Vagina (tissue), 2 donors: ENCODE data around the gene MBD6. TPM values are rescaled to one million over a fixed set of nuclear protein-coding genes. Genes with fewer than 3 reads are reported as not detected.

Source experiments
- DNase-seq, 2 donors: peaks; one replicate each; pipeline ENCODE4 v3.0.0-alpha.2; 2017; ENCODE audit errors: extremely low spot score in 2 of 2
- H3K27ac ChIP-seq: fragments of 200-600 bp; sonication (generic); one replicate; pipeline ENCODE4 v1.5.1; 2019
- H3K27me3 ChIP-seq: fragments of 200-600 bp; sonication (generic); one replicate; pipeline ENCODE4 v1.5.1; 2019
- H3K36me3 ChIP-seq, 2 donors: fragments of 200-600 bp; sonication (generic); one replicate each; pipeline ENCODE4 v1.5.1; 2017 to 2019
- H3K4me1 ChIP-seq: fragments of 200-600 bp; sonication (generic); one replicate; pipeline ENCODE4 v1.5.1; 2019
- H3K4me3 ChIP-seq, 2 donors: fragments of 200-600 bp; sonication (generic); 1 replicate in 1 of 2; 2 replicates in 1 of 2; pipeline ENCODE4 v1.5.1; 2016 to 2019
- H3K9me3 ChIP-seq: fragments of 200-600 bp; sonication (generic); one replicate; pipeline ENCODE4 v1.5.1; 2019
- CTCF ChIP-seq, 3 experiments: fragments of 450-650 bp in 2 of 3; fragments of 200-600 bp in 1 of 3; sonication (generic) in 1 of 3; IDR thresholded peaks; one replicate each; pipeline ENCODE4 v1.5.1; 2017 to 2019; ENCODE audit warnings: antibody characterized with exemption in 3 of 3, mild to moderate bottlenecking in 2 of 3, moderate library complexity in 2 of 3
- POLR2A ChIP-seq, 2 donors: fragments of 450-650 bp; IDR thresholded peaks; one replicate each; pipeline ENCODE4 v1.6.1; 2017; ENCODE audit warnings: antibody characterized with exemption in 2 of 2, mild to moderate bottlenecking in 2 of 2, moderate library complexity in 2 of 2
- POLR2AphosphoS5 ChIP-seq, 2 donors: sonication (generic); formaldehyde crosslinking; IDR thresholded peaks; one replicate each; pipeline ENCODE4 v1.9.0; 2017; ENCODE audit warnings: antibody characterized with exemption in 2 of 2, mild to moderate bottlenecking in 2 of 2, low read depth in 1 of 2; ENCODE audit not compliant: insufficient read depth in 1 of 2
- intact Hi-C: fragments of 100-400 bp; cut with DNase I; formaldehyde crosslinking; loops from one replicate; pipeline ENCODE4 v1.15.1; 2023
- total RNA-seq: library from RNA; depleted of rRNA; stranded (reverse); fragments of >200 nt; gene quantifications from one replicate; pipeline ENCODE4 v1.2.3, GENCODE V29; 2016

The MBD6 gene
- total RNA-seq, 1 donor from 2014 or later = 26.8 TPM

GRCh38 chr12:57479043-57479375 lies 43.6 kb upstream of the MBD6 start:
- no peak for DNase-seq
- Histone ChIP-seq H3K36me3 (no peaks in the 10 kb centered on the region), H3K9me3 (no peaks in the 10 kb centered on the region), H3K27ac (peak overlapping the region; percentile 33), H3K4me3 (no peak overlapping the region), H3K4me1 (peaks cover 18% of the 10 kb centered on the region), H3K27me3 (peaks cover 12% of the 10 kb centered on the region)
- intact Hi-C loops = no loop called here
- TF ChIP-seq POLR2A (IDR thresholded peaks at IDR 0.05) = no peak
- TF ChIP-seq POLR2AphosphoS5 (IDR thresholded peaks at IDR 0.05; ENCODE audit: insufficient read depth in 1 of 2, low read depth in 1 of 2) = no peak
- no peak for TF ChIP-seq CTCF (IDR thresholded peaks at IDR 0.05)

- Histone ChIP-seq H3K36me3 (no peaks in the 10 kb centered on the region), H3K4me1 (peaks cover 18% of the 10 kb centered on the region), H3K4me3 (no peak within 1 kb of the TSS), H3K27me3 (peaks cover 11% of the 10 kb centered on the region), H3K9me3 (no peaks in the 10 kb centered on the region), H3K27ac (peak within 1 kb of the TSS; percentile 33)
- no peak for DNase-seq
- intact Hi-C loops = no loop called here
- TF ChIP-seq POLR2A (IDR thresholded peaks at IDR 0.05) (no peak), CTCF (IDR thresholded peaks at IDR 0.05) (no peak)
Measured at GRCh38 chr12:57479376-57480115, 43.1 kb upstream of the MBD6 start, which contains the start of gene ARHGAP9. Gene ARHGAP9 (minus strand): TSS chr12:57479866. CDS start chr12:57479406, 460 bp downstream.

- Histone ChIP-seq H3K36me3 (no peaks in the 10 kb centered on the region), H3K27me3 (no peaks in the 10 kb centered on the region), H3K4me1 (no peaks in the 10 kb centered on the region), H3K4me3 (no peak overlapping the region), H3K9me3 (no peaks in the 10 kb centered on the region), H3K27ac (no peak overlapping the region)
- TF ChIP-seq POLR2AphosphoS5 (IDR thresholded peaks at IDR 0.05; ENCODE audit: insufficient read depth in 1 of 2, low read depth in 1 of 2) (no peak), POLR2A (IDR thresholded peaks at IDR 0.05) (no peak), CTCF (IDR thresholded peaks at IDR 0.05) (no peak)
- intact Hi-C loops = no loop called here
- no peak for DNase-seq
Measured at GRCh38 chr12:57481671-57482070, 41.0 kb upstream of the MBD6 start.

- peaks cover 7% of the 10 kb centered on the region for H3K4me1 ChIP-seq
- H3K4me3 ChIP-seq = no peak overlapping the region
- DNase-seq = no peak
- no peak overlapping the region for H3K27ac ChIP-seq
- no peaks in the 10 kb centered on the region for H3K27me3 ChIP-seq
- intact Hi-C loops = no loop called here
- H3K9me3 ChIP-seq = no peaks in the 10 kb centered on the region
- no peak for TF ChIP-seq POLR2AphosphoS5 (IDR thresholded peaks at IDR 0.05; ENCODE audit: insufficient read depth in 1 of 2, low read depth in 1 of 2)
- no peak for TF ChIP-seq CTCF (IDR thresholded peaks at IDR 0.05)
- no peak for TF ChIP-seq POLR2A (IDR thresholded peaks at IDR 0.05)
- H3K36me3 ChIP-seq = no peaks in the 10 kb centered on the region
Measured at GRCh38 chr12:57483466-57483865, 39.2 kb upstream of the MBD6 start.

- no peaks in the 10 kb centered on the region for H3K27me3 ChIP-seq
- H3K36me3 ChIP-seq = peaks cover 0 to 12% of the 10 kb centered on the region in 2 donors
- intact Hi-C loops = no loop called here
Measured at GRCh38 chr12:57485695-57486094, 36.9 kb upstream of the MBD6 start.

More at GRCh38 chr12:57485695-57486094, 36.9 kb upstream of the MBD6 start:
- DNase-seq = no peak
- no peaks in the 10 kb centered on the region for H3K9me3 ChIP-seq
- TF ChIP-seq CTCF (IDR thresholded peaks at IDR 0.05) = no peak
- no peak for TF ChIP-seq POLR2AphosphoS5 (IDR thresholded peaks at IDR 0.05; ENCODE audit: insufficient read depth in 1 of 2, low read depth in 1 of 2)
- no peak for TF ChIP-seq POLR2A (IDR thresholded peaks at IDR 0.05)
- no peak overlapping the region for H3K27ac ChIP-seq
- no peak overlapping the region for H3K4me3 ChIP-seq
- H3K4me1 ChIP-seq = peaks cover 18% of the 10 kb centered on the region
